ENCODE data around the gene SCRN2.

The SCRN2 gene

GRCh38 chr17:47840742-47841487 is at the start of gene SCRN2:
Gene SCRN2, minus strand, starts transcription at chr17:47841273. Its CDS starts 430 bp downstream, at chr17:47840843.
- DNase-seq = peak; percentile 73

GRCh38 chr17:47889734-47890529 is 48.9 kb upstream of the SCRN2 start:
- DNase-seq = peak; percentile 68

GRCh38 chr17:47888293-47888692 is 47.2 kb upstream of the SCRN2 start:
- DNase-seq = no peak

GRCh38 chr17:47884905-47885730 is 44.0 kb upstream of the SCRN2 start:
- no peak for DNase-seq

GRCh38 chr17:47884427-47884740 is 43.3 kb upstream of the SCRN2 start:
- DNase-seq = no peak

GRCh38 chr17:47883589-47884426 is 42.7 kb upstream of the SCRN2 start:
- DNase-seq = no peak

GRCh38 chr17:47882695-47883588 is 41.9 kb upstream of the SCRN2 start:
- DNase-seq = no peak

- DNase-seq = no peak
Measured at GRCh38 chr17:47882247-47882646, 41.2 kb upstream of the SCRN2 start.

GRCh38 chr17:47879776-47880454 is 38.8 kb upstream of the SCRN2 start:
- DNase-seq = no peak

GRCh38 chr17:47879028-47879585 is 38.0 kb upstream of the SCRN2 start:
- no peak for DNase-seq

- no peak for DNase-seq
Measured at GRCh38 chr17:47878203-47879027, 37.3 kb upstream of the SCRN2 start.

GRCh38 chr17:47877368-47878034 is 36.4 kb upstream of the SCRN2 start:
- no peak for DNase-seq

- DNase-seq = no peak
Measured at GRCh38 chr17:47875011-47875985, 34.2 kb upstream of the SCRN2 start.

- DNase-seq = no peak
Measured at GRCh38 chr17:47873200-47874090, 32.4 kb upstream of the SCRN2 start.

GRCh38 chr17:47872651-47873161 is 31.6 kb upstream of the SCRN2 start:
- DNase-seq = no peak

GRCh38 chr17:47872019-47872650 is 31.1 kb upstream of the SCRN2 start:
- DNase-seq = no peak

Measured in MV-4-11 (cell line).